H1 (cell line): ENCODE results near the gene FUT4. TPM values are rescaled to one million over a fixed set of nuclear protein-coding genes. Genes with fewer than 3 reads are reported as not detected.

Source experiments
- CTCF ChIA-PET: fragments of 300-600 bp; sonication (Branson Sonifier 250); formaldehyde crosslinking; loops from one replicate; lab custom pipeline; 2021; ENCODE audit not compliant: partially characterized antibody; lab: Charles Lee
- POLR2A ChIA-PET: fragments of 300-600 bp; sonication (Branson Sonifier 250); formaldehyde crosslinking; loops from one replicate; lab custom pipeline; 2021; ENCODE audit warnings: inconsistent platforms; ENCODE audit not compliant: partially characterized antibody; lab: Charles Lee
- DNase-seq, 2 experiments: peaks; one replicate each; pipeline versions ENCODE4 v3.0.0 to v3.0.0-alpha.2; 2010 to 2022; ENCODE audit warnings: low spot score in 2 of 2, low read depth in 1 of 2, mixed read lengths in 1 of 2
- FAIRE-seq: peaks from 2 replicates; lab custom pipeline; 2011; peaks lifted over from hg19 to GRCh38; lab: Jason Lieb, UNC
- H2AFZ ChIP-seq: 2 replicates; pipeline ENCODE4 v1.8.1; 2012; ENCODE audit warnings: low read length, inconsistent platforms
- H2AK5ac ChIP-seq: 2 replicates; pipeline ENCODE4 v1.6.1; 2013; ENCODE audit warnings: low read depth, low read length
- H2BK120ac ChIP-seq: replicated peaks from 2 replicates; pipeline ENCODE3; 2013; ENCODE audit warnings: low read depth, low read length, inconsistent platforms
- H2BK12ac ChIP-seq: 2 replicates; pipeline ENCODE4 v1.6.1; 2013; ENCODE audit warnings: low read depth, low read length
- H2BK15ac ChIP-seq: 2 replicates; pipeline ENCODE4 v1.6.1; 2013; ENCODE audit warnings: low read length
- H2BK20ac ChIP-seq: 2 replicates; pipeline ENCODE4 v1.6.1; 2013; ENCODE audit warnings: low read length
- H2BK5ac ChIP-seq: 2 replicates; pipeline ENCODE4 v1.6.1; 2013; ENCODE audit warnings: low read depth, low read length
- H3K14ac ChIP-seq: 2 replicates; pipeline ENCODE4 v1.6.1; 2013; ENCODE audit warnings: inconsistent platforms; ENCODE audit not compliant: insufficient read length
- H3K18ac ChIP-seq: 2 replicates; pipeline ENCODE4 v1.6.1; 2013; ENCODE audit warnings: low read length; ENCODE audit errors: extremely low read depth
- H3K23ac ChIP-seq: 2 replicates; pipeline ENCODE4 v1.6.1; 2013; ENCODE audit warnings: inconsistent platforms; ENCODE audit not compliant: insufficient read length
- H3K23me2 ChIP-seq: 2 replicates; pipeline ENCODE4 v1.6.1; 2013; ENCODE audit warnings: low read depth, low read length
- H3K27ac ChIP-seq: 2 replicates; pipeline ENCODE4 v1.6.1; 2011; ENCODE audit warnings: low read depth, low read length, inconsistent platforms
- H3K27me3 ChIP-seq, 4 experiments: replicated peaks in 1 of 4; 1 replicate in 1 of 4; 2 replicates in 3 of 4; pipeline versions ENCODE4 v1.6.1 to v1.8.1; 2011 to 2013; ENCODE audit warnings: low read length in 3 of 4, mild to moderate bottlenecking in 3 of 4, inconsistent platforms in 2 of 4, mixed read lengths in 2 of 4, moderate library complexity in 1 of 4; ENCODE audit not compliant: control insufficient read depth in 3 of 4, insufficient read depth in 3 of 4; ENCODE audit errors: extremely low read depth in 1 of 4
- H3K36me3 ChIP-seq, 4 experiments: 2 replicates each; pipeline versions ENCODE4 v1.6.1 to v1.8.1; 2011 to 2013; ENCODE audit warnings: mild to moderate bottlenecking in 4 of 4, low read length in 3 of 4, moderate library complexity in 2 of 4, control low read depth in 1 of 4, inconsistent platforms in 1 of 4; ENCODE audit not compliant: insufficient read depth in 4 of 4, control insufficient read depth in 2 of 4
- H3K4ac ChIP-seq: replicated peaks from 2 replicates; pipeline ENCODE3; 2013; ENCODE audit warnings: low read length, low read depth, mixed read lengths, inconsistent platforms; ENCODE audit not compliant: insufficient read length
- H3K4me1 ChIP-seq, 4 experiments: replicated peaks in 1 of 4; 1 replicate in 1 of 4; 2 replicates in 3 of 4; pipeline versions ENCODE4 v1.6.1 to v1.8.1; 2011 to 2013; ENCODE audit warnings: low read length in 3 of 4, inconsistent platforms in 2 of 4, mixed read lengths in 1 of 4; ENCODE audit not compliant: insufficient read depth in 4 of 4, control insufficient read depth in 3 of 4
- H3K4me2 ChIP-seq, 2 experiments: 2 replicates each; pipeline versions ENCODE4 v1.6.1 to v1.8.1; 2011 to 2013; ENCODE audit warnings: low read depth in 2 of 2, low read length in 2 of 2, control low read depth in 1 of 2, inconsistent platforms in 1 of 2, mild to moderate bottlenecking in 1 of 2; ENCODE audit not compliant: insufficient read depth in 1 of 2
- H3K4me3 ChIP-seq, 4 experiments: fragments of 200-600, 300-600 bp in 1 of 4; sonication (generic), shearing (Covaris generic), sonication (Bioruptor Twin) in 1 of 4; 2 replicates each; pipeline versions ENCODE4 v1.5.1 to v1.8.1; 2011 to 2016; ENCODE audit warnings: low read length in 4 of 4, low read depth in 3 of 4, control low read depth in 2 of 4, inconsistent platforms in 2 of 4, mild to moderate bottlenecking in 2 of 4, mixed read lengths in 1 of 4, moderate library complexity in 1 of 4; ENCODE audit not compliant: insufficient read depth in 2 of 4; ENCODE audit errors: extremely low read depth in 1 of 4
- H3K56ac ChIP-seq: replicated peaks from 2 replicates; pipeline ENCODE3; 2013; ENCODE audit warnings: low read depth, mild to moderate bottlenecking, mixed read lengths, low read length, inconsistent platforms; ENCODE audit not compliant: insufficient read length
- H3K79me1 ChIP-seq: 2 replicates; pipeline ENCODE4 v1.6.1; 2013; ENCODE audit warnings: low read depth, low read length, control low read depth
- H3K79me2 ChIP-seq, 2 experiments: 2 replicates each; pipeline versions ENCODE4 v1.6.1 to v1.8.1; 2012 to 2013; ENCODE audit warnings: low read length in 2 of 2, mild to moderate bottlenecking in 2 of 2, inconsistent platforms in 1 of 2; ENCODE audit not compliant: insufficient read depth in 2 of 2, control insufficient read depth in 1 of 2
- H3K9ac ChIP-seq, 4 experiments: replicated peaks in 1 of 4; 1 replicate in 1 of 4; 2 replicates in 3 of 4; pipeline versions ENCODE4 v1.6.1 to v1.8.1; 2011 to 2013; ENCODE audit warnings: low read depth in 3 of 4, low read length in 3 of 4, control low read depth in 2 of 4, mild to moderate bottlenecking in 2 of 4, moderate library complexity in 2 of 4, inconsistent platforms in 1 of 4; ENCODE audit errors: extremely low read depth in 1 of 4
- H3K9me3 ChIP-seq, 2 experiments: 2 replicates each; pipeline versions ENCODE4 v1.6.1 to v1.8.1; 2012 to 2013; ENCODE audit warnings: mild to moderate bottlenecking in 2 of 2, moderate library complexity in 2 of 2, control low read depth in 1 of 2, inconsistent platforms in 1 of 2, low read depth in 1 of 2, low read length in 1 of 2, mixed read lengths in 1 of 2; ENCODE audit not compliant: insufficient read depth in 2 of 2
- H4K20me1 ChIP-seq, 2 experiments: replicated peaks in 1 of 2; 2 replicates each; pipeline versions ENCODE3 to v1.8.1; 2011 to 2013; ENCODE audit warnings: inconsistent platforms in 2 of 2, low read length in 2 of 2, mild to moderate bottlenecking in 1 of 2; ENCODE audit not compliant: insufficient read depth in 2 of 2, control insufficient read depth in 1 of 2
- H4K5ac ChIP-seq: 2 replicates; pipeline ENCODE4 v1.6.1; 2013; ENCODE audit warnings: low read length, low read depth, mixed read lengths, inconsistent platforms; ENCODE audit not compliant: insufficient read length
- H4K8ac ChIP-seq: 2 replicates; pipeline ENCODE4 v1.8.0; 2013; ENCODE audit warnings: mild to moderate bottlenecking, moderate library complexity, low read length, inconsistent platforms; ENCODE audit not compliant: insufficient read depth; ENCODE audit errors: extremely low read depth
- H4K91ac ChIP-seq: replicated peaks from 2 replicates; pipeline ENCODE3; 2013; ENCODE audit warnings: low read length, mixed read lengths, inconsistent platforms; ENCODE audit not compliant: insufficient read length
- CHD1 ChIP-seq: IDR thresholded peaks from 2 replicates; pipeline ENCODE4 v1.6.1; 2012; ENCODE audit warnings: low read depth, low read length, improper control_type of control experiment
- PHF8 ChIP-seq: fragments of 200-600 bp; sonication (generic); conservative IDR thresholded peaks from 2 replicates; pipeline ENCODE4 v1.7.1; 2012; ENCODE audit warnings: low read depth, mild to moderate bottlenecking, inconsistent platforms, low read length, moderate library complexity
- RFX5 ChIP-seq: IDR thresholded peaks from 2 replicates; pipeline ENCODE4 v1.6.1; 2011; ENCODE audit warnings: low read depth, low read length, improper control_type of control experiment, borderline replicate concordance
- YY1 ChIP-seq: IDR thresholded peaks from 2 replicates; pipeline ENCODE4 v1.6.1; 2011; ENCODE audit warnings: low read depth, mild to moderate bottlenecking, low read length
- WGBS, 2 experiments: shearing (Covaris generic) in 1 of 2; methylation state at CpG; one replicate each; pipeline versions ENCODE4 v1.1.6 to v1.1.7; 2013 to 2015; ENCODE audit warnings: low lambda C conversion rate in 2 of 2, mixed read lengths in 2 of 2, inconsistent platforms in 1 of 2, low coverage in 1 of 2, missing lambda C conversion rate in 1 of 2; ENCODE audit not compliant: insufficient replicate concordance in 2 of 2, insufficient coverage in 1 of 2, insufficient read length in 1 of 2; ENCODE audit errors: extremely low coverage in 1 of 2, missing lambda C conversion rate in 1 of 2; 5-methylcytosine and 5-hydroxymethylcytosine counted together
- polyA plus RNA-seq, 7 experiments: library from polyadenylated mRNA; depleted of rRNA in 3 of 7; stranded (reverse) in 5 of 7; unstranded in 2 of 7; fragments of >200 nt in 5 of 7; fragments of 200-250 nt in 2 of 7; gene quantifications; 1 replicate in 5 of 7; 2 replicates in 1 of 7; 4 replicates in 1 of 7; pipeline versions ENCODE4 v1.2.1 to v1.2.3, GENCODE V29; 2011 to 2013; ENCODE audit warnings: missing spikeins in 2 of 7, mixed read lengths in 2 of 7
- total RNA-seq: library from RNA; stranded (reverse); fragmentation: NEBNext Ultra II Directional; extraction: Animal tissue kit (Norgen Biotek cat#: 25700); gene quantifications from 2 replicates; pipeline ENCODE4 v1.2.1, GENCODE V29; 2021
- TF ChIP-seq, protein P1 (sequence below): IDR thresholded peaks from 2 replicates; pipeline ENCODE4 v1.6.1; 2011; ENCODE audit warnings: low read depth, mild to moderate bottlenecking, low read length; ENCODE audit not compliant: insufficient read depth

FUT4 gene
- total and polyA plus RNA-seq, 2 of the 8 experiments (the other 6 are each of a cell fraction or from before 2014, with no cell fraction given) = 2.6 to 8.0 TPM

DNA sequence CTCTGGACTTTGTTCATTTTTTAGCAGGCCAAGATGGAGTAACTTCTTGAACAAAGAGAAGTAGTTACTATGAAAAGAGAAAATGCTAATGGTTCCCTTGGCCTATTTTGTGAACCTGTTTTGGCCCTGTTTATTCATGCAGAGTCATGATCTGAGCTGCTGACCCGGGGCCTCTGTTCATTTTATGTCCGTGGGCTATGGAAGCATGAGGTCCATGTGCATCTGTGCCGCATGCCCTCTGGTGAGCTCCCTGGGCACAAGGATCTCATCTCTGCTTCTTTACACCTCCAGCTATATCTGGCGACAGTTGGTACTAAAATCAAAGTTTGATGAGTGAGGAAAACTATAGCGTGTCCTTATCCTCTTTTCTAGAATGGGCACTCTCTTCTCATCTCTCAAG is 24.5 kb downstream of the FUT4 start:
- no peaks in the 10 kb centered on the region for H4K20me1 ChIP-seq
- H4K8ac ChIP-seq = no peak overlapping the region
- 95% methylated on average over 5 of the region's 5 CpGs; no CpG with 5 or more reads in 1 of the 2 experiments for WGBS, 2 experiments
- no peak overlapping the region for H2AFZ ChIP-seq
- H2BK15ac ChIP-seq = no peak overlapping the region
- no peak overlapping the region for H3K4me3 ChIP-seq
- no peak overlapping the region for H2BK20ac ChIP-seq
- H4K5ac ChIP-seq = no peak overlapping the region
- H2BK12ac ChIP-seq = no peak overlapping the region
- H3K27ac ChIP-seq = no peak overlapping the region
- H3K79me2 ChIP-seq = no peaks in the 10 kb centered on the region
- H3K4me1 ChIP-seq = peaks cover 0 to 1% (median 0%) of the 10 kb centered on the region in 4 experiments; a peak in 2 of 7 replicates
- H3K79me1 ChIP-seq = no peaks in the 10 kb centered on the region
- ChIA-PET CTCF (no interaction called here), POLR2A (interaction anchor here (1.0 to 1.3 kb wide), 2 partner anchors 9 to 52 kb away, joined by 3 read pairs; no protein-coding TSS in a partner anchor)
- H3K4ac ChIP-seq = no peak overlapping the region
- H2AK5ac ChIP-seq = no peak overlapping the region
- no peaks in the 10 kb centered on the region for H3K23me2 ChIP-seq
- no peak overlapping the region for H3K23ac ChIP-seq
- TF ChIP-seq YY1 = no peak
- TF ChIP-seq PHF8 = no peak
- TF ChIP-seq CHD1 = no peak
- no peak for TF ChIP-seq RFX5
- TF ChIP-seq, protein P1, sequence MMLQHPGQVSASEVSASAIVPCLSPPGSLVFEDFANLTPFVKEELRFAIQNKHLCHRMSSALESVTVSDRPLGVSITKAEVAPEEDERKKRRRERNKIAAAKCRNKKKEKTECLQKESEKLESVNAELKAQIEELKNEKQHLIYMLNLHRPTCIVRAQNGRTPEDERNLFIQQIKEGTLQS = no peak
- no peak overlapping the region for H4K91ac ChIP-seq
- H3K9ac ChIP-seq = no peak overlapping the region
- H2BK5ac ChIP-seq = no peak overlapping the region
- H3K4me2 ChIP-seq = no peak overlapping the region
- H2BK120ac ChIP-seq = no peak overlapping the region
- no peak overlapping the region for H3K56ac ChIP-seq
- no peaks in the 10 kb centered on the region for H3K36me3 ChIP-seq
- no peak for DNase-seq
- no peak for FAIRE-seq
- no peak overlapping the region for H3K14ac ChIP-seq
- H3K9me3 ChIP-seq = no peaks in the 10 kb centered on the region
- no peaks in the 10 kb centered on the region for H3K27me3 ChIP-seq
- H3K18ac ChIP-seq = no peak overlapping the region
